Tibial artery (tissue), 4 donors: ENCODE measurements around the gene HSF5.

Source experiments
- DNase-seq, 2 donors: peaks; one replicate each; pipeline ENCODE4 v3.0.0-alpha.2; 2019
- H3K27ac ChIP-seq, 2 donors: fragments of 200-600 bp; sonication (generic) in 1 of 2; 1 replicate in 1 of 2; 2 replicates in 1 of 2; pipeline ENCODE4 v1.5.1; 2018 to 2019; ENCODE audit warnings: mild to moderate bottlenecking in 1 of 2
- H3K27me3 ChIP-seq, 2 donors: fragments of 200-600 bp; sonication (generic) in 1 of 2; one replicate each; pipeline versions ENCODE4 v1.5.1 to v1.6.0; 2016 to 2019
- H3K36me3 ChIP-seq, 3 donors: fragments of 200-600 bp; sonication (generic) in 2 of 3; one replicate each; pipeline ENCODE4 v1.5.1; 2016 to 2019; ENCODE audit warnings: mild to moderate bottlenecking in 2 of 3
- H3K4me1 ChIP-seq, 4 donors: fragments of 200-600 bp; sonication (generic) in 2 of 4; 1 replicate in 3 of 4; 2 replicates in 1 of 4; pipeline ENCODE4 v1.5.1; 2016 to 2019
- H3K4me3 ChIP-seq, 2 donors: fragments of 200-600 bp; sonication (generic) in 1 of 2; 1 replicate in 1 of 2; 2 replicates in 1 of 2; pipeline ENCODE4 v1.5.1; 2018 to 2019; ENCODE audit warnings: mild to moderate bottlenecking in 2 of 2
- H3K9me3 ChIP-seq, 3 donors: fragments of 200-600 bp; sonication (generic) in 1 of 3; one replicate each; pipeline ENCODE4 v1.5.1; 2016 to 2019
- CTCF ChIP-seq, 2 experiments: fragments of 200-600 bp in 1 of 2; fragments of 450-650 bp in 1 of 2; IDR thresholded peaks; one replicate each; pipeline ENCODE4 v1.5.1; 2017 to 2019; ENCODE audit warnings: antibody characterized with exemption in 2 of 2, mild to moderate bottlenecking in 1 of 2, moderate library complexity in 1 of 2
- intact Hi-C: fragments of 100-400 bp; cut with DNase I; formaldehyde crosslinking; loops from one replicate; pipeline ENCODE4 v1.15.0; 2023; ENCODE audit warnings: low total_unique reads

The HSF5 gene

GRCh38 chr17:58402679-58403078 is 85.5 kb downstream of the HSF5 start:
- no peak for DNase-seq
- TF ChIP-seq CTCF (IDR thresholded peaks at IDR 0.05), result no peak
- Histone ChIP-seq H3K9me3 (no peaks in the 10 kb centered on the region), H3K4me3 (no peak overlapping the region), H3K36me3 (no peaks in the 10 kb centered on the region), H3K27me3 (peaks cover 0 to 3% of the 10 kb centered on the region in 2 donors), H3K27ac (no peak overlapping the region), H3K4me1 (no peaks in the 10 kb centered on the region)
- intact Hi-C loops, result no loop called here

GRCh38 chr17:58402047-58402446 is 86.2 kb downstream of the HSF5 start:
- H3K27me3 ChIP-seq, result peaks cover 0 to 3% of the 10 kb centered on the region in 2 donors
- no peak overlapping the region for H3K27ac ChIP-seq
- no peak for DNase-seq
- intact Hi-C loops, result no loop called here
- H3K4me3 ChIP-seq, result no peak overlapping the region
- TF ChIP-seq CTCF (IDR thresholded peaks at IDR 0.05), result no peak
- no peaks in the 10 kb centered on the region for H3K36me3 ChIP-seq
- H3K9me3 ChIP-seq, result no peaks in the 10 kb centered on the region
- no peaks in the 10 kb centered on the region for H3K4me1 ChIP-seq

- no peak for TF ChIP-seq CTCF (IDR thresholded peaks at IDR 0.05)
- intact Hi-C loops, result no loop called here
Observed at GRCh38 chr17:58401287-58401686, 86.9 kb downstream of the HSF5 start.

GRCh38 chr17:58400826-58401225 is 87.4 kb downstream of the HSF5 start:
- no peaks in the 10 kb centered on the region for H3K36me3 ChIP-seq
- H3K27me3 ChIP-seq, result peaks cover 0 to 3% of the 10 kb centered on the region in 2 donors
- TF ChIP-seq CTCF (IDR thresholded peaks at IDR 0.05), result no peak
- intact Hi-C loops, result no loop called here
- no peaks in the 10 kb centered on the region for H3K4me1 ChIP-seq
- no peak for DNase-seq
- H3K27ac ChIP-seq, result no peak overlapping the region
- H3K9me3 ChIP-seq, result no peaks in the 10 kb centered on the region
- H3K4me3 ChIP-seq, result no peak overlapping the region

More at GRCh38 chr17:58401287-58401686, 86.9 kb downstream of the HSF5 start:
- H3K4me1 ChIP-seq, result no peaks in the 10 kb centered on the region
- H3K36me3 ChIP-seq, result no peaks in the 10 kb centered on the region
- H3K4me3 ChIP-seq, result no peak overlapping the region
- H3K27ac ChIP-seq, result no peak overlapping the region
- no peak for DNase-seq
- H3K9me3 ChIP-seq, result no peaks in the 10 kb centered on the region
- H3K27me3 ChIP-seq, result peaks cover 0 to 3% of the 10 kb centered on the region in 2 donors

GRCh38 chr17:58399974-58400373 is 88.2 kb downstream of the HSF5 start:
- no peak for DNase-seq
- H3K9me3 ChIP-seq, result no peaks in the 10 kb centered on the region
- no peak for TF ChIP-seq CTCF (IDR thresholded peaks at IDR 0.05)
- intact Hi-C loops, result no loop called here
- no peak overlapping the region for H3K27ac ChIP-seq
- no peaks in the 10 kb centered on the region for H3K36me3 ChIP-seq
- no peaks in the 10 kb centered on the region for H3K4me1 ChIP-seq
- H3K27me3 ChIP-seq, result peaks cover 0 to 3% of the 10 kb centered on the region in 2 donors
- no peak overlapping the region for H3K4me3 ChIP-seq
